SKM-1 (cell line): ENCODE data around the gene RFT1.
"Not testable (repeated sequence)": the region's sequence is repeated elsewhere in the genome, so short reads cannot be mapped to it uniquely, and the experiment has no call there.

Experiments
- DNase-seq: peaks from one replicate; lab custom pipeline; 2025; ENCODE audit not compliant: unreplicated experiment; lab: John Stamatoyannopoulos, UW

Gene RFT1

DNA sequence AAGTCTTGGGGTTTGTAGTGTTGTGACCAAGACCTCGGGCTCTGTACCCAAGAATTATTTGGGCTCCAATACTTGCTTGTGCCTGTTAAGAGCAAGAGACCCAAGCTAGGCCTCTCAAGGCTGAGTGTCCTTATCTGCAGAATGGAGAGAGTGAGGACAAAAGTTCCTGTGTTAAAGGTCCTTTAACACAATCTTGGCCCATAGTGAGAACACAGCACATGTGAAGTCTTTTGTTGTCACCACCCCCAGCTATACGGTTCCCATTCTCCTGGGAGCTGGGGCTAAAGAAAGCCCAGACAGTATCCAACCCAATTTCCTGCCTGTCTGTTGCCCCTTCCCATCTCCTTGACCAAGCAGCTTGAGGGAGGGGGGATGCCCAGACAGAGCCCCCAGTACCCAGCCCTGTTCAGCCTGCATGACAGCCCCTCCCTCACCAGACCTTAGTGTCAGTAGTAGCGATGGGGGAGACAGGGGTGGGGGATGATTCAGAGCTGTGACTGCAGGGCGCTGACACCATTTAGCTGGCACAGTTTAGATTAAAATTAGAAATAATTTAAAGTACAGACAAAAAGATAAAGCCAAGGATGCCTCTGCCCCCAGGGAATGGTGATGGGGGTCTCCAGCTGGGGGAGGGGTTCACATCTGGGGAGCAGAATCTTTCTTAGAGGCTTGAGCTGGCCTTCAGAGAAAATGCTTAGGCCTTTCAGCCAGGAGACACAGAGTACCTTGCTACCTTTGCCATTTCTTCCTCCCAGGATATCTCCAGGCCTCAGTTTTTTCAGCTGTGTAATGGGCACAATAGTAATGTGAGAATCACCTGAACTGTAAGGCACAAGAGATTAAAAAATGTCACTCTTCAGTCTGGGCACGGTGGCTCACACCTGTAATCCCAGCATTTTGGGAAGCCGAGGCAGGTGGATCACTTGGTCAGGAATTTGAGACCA is 33.5 kb upstream of the RFT1 start:
- no peak for DNase-seq

DNA sequence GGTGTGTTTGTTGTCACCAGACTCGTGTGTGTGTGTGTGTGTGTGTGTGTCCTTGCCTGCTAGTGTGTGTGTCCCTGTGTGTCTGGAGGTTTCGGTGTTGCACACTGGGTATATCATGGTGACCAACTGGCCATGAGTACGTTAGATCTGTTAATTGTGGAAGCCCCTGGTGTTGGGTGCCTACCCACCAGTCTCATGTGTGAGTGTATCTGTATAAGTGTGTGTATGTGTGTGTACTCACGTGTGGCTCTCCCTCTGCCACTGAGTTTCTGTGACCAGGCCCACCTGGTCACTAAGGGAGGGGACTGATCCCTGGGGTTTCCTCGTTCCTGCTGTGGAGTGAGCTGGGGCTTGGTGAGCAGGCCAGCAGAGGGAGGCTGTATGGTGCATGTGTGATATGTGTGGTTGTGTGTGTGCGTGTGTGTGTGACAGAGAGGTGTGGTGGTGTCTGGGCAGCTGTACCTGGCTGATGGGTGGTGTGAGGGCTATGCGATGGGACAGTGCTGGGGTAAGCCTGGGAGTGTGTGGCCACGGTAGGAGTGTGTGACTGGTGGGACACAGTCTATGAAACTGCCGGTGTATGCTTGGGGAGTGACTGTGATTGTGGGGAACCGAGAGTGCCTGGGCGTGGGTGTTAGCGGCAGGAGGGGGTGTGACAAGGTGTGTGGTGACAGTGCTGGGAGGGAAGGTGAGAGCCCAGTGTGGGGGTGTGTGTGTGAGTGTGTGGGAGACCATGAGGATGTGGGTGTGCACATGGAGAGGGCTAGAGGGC is 32.6 kb upstream of the RFT1 start:
- no peak for DNase-seq

DNA sequence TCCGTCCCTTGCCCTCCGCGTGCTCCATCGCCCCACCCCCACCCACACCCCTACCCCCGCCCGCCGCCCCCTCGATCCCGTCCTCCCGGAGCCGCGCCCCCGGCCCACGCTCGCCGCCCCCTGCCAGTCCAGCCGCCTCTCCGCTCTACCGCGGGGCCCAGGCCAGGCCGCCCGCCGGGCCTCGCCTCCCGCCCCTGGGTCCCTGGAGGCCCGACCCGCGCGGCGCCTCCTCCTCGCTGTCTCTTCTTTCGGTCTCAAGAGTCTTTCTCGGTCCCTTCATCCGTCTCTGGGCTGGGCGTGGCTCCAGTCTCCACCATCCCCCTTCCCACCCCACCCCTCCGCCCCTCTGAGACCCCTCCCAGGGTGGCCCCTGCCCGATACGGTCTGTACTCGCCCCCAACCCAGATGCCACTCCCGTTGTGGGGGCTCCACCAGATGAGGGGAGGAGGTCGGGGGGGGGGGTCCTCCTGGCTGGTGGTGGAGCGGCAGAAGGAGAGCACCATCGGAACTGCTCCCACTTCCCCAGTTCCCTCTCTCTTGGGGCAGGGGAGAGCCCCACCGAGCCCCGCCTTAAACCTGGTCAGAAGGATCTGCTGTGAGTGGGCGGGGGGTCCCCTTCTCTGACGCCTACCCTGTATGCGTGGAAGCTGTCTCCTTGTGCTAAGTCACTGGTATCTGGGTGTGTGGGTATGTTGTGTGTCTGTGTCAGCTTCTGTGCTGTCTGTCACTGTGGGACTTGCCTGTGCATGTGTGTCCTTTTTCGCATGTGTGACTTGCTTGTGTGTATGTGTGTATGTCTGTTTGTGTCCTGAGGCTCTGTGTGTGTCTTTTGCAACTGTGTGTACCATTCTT is 31.8 kb upstream of the RFT1 start:
- DNase-seq, result no peak

DNA sequence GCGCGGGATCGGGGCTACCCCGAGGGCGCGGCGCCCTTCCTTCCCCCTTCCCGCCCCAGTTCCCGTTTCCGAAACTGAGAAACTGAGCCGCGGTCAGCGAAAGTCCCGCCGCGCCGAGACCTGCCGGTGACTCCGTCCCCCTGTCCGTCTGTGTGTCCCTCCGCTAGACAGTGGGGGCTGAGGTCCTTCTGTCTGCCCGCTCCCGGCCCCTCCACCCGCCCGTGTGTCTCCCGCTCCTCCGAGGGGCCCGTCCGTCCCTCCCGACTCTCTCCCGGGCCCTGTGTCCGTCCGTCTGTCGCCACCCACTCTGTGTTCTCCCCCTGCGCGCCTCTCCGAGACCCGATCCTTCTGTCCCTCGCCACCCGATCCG is 31.2 kb upstream of the RFT1 start:
- no peak for DNase-seq

DNA sequence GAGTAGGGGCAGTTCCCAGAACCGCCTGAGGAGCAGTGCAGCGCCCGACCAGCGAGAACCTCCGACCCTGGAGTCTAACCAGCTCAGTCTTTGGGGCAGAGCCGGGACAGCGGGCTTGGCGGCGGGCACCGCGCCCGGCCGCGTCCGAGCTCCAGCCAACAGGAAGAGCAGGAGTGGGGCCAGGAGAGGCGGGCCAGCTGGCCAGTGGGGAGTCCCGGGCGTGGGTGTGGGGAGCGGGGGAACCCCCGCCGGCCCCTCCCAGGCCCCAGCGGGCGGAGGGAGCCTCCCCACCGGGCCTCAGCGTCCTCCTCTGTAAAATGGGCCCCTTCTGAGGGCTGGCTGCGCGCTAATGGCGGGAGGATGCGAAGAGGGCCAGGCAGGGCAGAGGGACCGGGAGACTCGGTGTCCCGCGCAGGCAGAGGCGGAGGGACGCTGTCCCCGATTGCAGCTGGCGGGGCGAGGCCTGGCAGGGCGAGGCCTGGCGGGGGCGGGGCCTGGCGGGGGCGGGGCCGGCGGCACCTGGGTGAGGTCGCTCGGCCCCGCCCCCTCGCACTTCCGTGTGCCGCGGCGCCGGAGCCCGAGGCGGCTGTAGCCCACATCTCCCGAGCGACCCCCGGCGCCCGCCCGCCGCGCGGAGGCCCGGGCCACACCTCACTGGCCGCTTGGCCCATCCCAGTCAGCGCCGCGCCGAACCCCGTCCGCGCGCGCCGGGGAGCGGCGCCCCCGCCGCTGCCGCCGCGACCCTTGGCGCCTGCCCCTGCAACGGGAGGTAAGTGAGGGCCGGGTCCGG is 30.6 kb upstream of the RFT1 start, which contains the start of gene PRKCD:
Gene PRKCD (plus strand): TSS at position 550 of the 790 bp plus-strand sequence. CDS start 17,214 bp downstream, outside the sequence.
- peak; percentile 52 for DNase-seq

DNA sequence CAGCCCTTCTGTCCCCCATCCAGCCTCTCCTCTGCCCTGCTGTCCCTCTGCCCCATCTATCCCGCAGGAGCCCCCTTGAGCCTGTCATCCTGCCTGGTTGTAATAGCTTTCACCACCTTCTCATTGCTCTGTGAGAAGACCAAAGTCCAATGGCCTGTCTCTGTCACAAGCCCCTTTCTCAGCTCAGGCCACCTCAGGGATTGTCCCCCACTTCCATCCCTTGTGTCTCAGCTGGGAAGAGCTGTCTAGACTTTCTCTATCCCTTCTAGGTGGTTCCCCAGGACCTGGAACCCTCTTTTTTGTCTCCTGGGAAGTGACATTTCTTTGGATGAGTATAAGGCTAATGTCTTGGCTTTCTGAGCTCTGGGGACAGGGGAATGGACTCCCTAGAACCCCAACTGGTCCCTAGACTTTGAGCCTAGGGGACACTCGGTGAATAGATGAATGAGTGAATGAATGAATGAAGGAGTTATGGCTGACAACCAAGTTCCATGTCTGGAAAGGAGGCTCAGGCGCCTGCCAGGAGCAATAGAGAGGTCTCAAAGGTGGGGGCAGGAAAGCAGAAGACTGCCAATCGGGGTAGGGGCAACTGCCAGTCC is 29.9 kb upstream of the RFT1 start:
- no peak for DNase-seq

DNA sequence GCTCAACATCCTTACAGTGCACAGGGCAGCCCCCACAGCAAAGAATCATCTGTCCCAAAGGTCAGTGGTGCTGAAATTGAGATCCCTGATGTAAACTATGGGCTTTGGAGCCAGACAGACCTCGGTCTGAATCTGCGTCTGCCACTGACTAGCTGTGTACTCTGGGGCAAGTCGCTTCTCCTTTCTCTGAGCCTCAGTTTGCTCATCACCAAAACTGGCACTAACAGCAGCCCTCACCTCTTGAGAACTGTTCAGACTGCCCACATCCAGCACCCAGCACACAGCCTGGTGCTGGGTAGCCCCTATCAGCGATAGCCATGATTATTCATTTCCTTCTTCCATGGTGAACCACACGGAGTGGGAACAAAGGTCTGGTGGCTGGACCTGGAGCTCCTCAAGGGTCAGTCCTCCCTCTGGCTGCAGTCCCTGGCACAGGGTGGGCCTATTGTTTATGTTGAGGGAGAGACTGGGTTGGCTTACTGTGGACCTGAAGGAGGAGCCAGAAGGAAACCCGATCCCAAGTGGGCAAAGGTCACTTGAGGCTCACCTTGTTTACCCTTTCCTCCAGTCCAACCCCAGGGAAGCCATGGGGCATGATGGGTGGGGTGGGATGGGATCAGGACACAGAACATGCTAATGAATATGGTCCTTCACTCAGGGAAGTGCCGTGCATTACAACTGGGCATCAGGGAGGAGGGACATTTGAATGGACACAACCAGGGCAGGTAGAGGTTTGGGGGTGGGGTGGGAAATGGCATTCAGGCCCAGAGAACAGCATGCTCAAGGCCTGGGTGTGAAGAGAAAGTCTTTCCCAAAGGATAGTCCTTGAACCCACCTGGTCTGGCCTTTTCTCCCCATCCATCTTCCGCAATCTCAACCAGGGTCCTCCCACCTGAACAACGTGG is 29.2 kb upstream of the RFT1 start:
- no peak for DNase-seq

DNA sequence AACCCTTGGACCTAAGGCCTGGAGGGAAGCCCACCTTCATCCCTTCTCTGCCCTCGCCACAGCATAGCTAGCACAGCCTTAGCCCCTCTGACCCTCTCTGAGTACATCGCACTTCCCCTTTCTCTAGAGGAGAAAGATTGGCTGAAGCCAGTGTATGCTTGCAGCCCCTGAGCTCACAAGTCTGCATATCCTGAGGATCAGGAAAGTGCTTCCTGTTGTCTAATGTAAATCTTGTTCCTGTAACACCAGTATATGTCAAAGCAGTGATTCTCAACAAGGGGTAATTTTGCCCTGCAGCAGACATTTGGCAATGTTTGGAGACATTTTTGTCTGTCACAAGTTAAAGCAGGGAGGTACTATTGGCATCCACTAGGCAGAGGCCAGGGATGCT is 28.5 kb upstream of the RFT1 start:
- DNase-seq, result peak; percentile 48

DNA sequence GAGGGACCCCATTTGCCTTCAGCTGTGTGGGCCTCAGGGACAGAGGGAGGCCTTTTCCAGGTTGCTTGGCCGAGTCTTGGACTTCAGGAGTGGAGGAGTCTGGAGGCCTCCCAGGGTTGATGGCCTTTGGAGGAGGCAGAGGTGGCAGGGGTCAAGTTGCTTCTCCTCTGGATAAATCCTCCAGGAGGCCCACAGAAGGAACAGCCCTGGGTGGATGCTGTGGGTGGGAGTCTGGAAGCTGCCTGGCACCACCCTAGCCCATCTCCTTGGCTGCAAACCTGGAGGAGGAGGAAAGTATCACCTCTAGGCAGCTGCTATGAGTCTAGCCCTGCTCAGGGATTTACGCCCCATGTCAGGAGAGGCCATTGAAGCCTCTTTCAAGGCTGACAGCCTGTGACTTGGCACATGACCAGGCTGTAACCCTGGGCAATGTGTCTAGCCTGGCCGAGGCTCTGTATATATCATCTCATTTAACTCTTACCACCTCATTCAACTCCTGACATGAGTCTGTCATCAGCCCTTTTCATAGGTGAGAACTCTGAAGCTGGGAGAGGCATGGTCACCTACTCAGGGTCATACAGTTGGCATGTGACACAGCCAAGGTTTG is 27.8 kb upstream of the RFT1 start:
- no peak for DNase-seq

DNA sequence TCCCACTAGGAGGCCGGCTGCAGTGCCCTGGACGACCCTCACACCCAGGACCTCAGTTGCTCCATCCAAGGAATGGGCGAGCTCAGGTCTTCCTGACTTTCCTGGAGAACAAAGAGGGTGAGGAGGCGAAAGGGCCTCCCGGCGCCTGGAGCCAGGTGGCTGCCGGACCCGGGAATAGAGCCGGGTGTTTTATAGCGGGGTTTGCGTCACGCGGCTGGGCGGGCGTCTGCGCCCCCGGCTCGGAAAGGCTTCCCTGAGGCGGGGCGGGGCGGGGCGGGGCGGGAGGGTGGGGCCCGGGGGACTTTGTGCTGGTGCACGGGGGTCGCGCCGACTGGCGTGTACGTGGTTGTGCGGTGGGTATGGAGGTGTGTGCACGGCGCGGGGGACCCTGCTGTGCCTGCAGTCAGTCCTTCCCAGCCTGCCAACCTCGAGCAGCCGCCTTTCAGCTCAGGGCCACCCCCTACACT is 26.2 kb upstream of the RFT1 start:
- DNase-seq, result no peak

DNA sequence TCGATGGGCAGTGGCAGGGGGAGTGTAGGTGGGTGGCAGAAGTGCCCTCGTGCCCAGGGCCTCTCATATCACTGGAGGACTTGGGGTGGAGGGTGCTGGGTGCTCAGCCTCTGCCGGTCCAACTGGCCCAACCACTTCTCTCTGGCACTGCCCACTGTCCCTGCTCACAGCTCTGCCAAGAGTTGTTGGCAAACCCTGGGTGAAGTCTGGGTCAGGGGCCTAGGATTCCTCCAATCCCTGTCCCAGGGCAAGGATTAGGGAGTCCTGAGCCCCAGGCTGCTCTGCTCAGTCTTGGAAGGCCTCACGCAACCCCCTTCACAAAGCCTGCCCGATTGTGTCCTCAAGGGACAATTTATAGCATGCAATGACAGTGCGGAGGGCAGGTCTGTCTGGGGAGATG is 25.5 kb upstream of the RFT1 start:
- no peak for DNase-seq

DNA sequence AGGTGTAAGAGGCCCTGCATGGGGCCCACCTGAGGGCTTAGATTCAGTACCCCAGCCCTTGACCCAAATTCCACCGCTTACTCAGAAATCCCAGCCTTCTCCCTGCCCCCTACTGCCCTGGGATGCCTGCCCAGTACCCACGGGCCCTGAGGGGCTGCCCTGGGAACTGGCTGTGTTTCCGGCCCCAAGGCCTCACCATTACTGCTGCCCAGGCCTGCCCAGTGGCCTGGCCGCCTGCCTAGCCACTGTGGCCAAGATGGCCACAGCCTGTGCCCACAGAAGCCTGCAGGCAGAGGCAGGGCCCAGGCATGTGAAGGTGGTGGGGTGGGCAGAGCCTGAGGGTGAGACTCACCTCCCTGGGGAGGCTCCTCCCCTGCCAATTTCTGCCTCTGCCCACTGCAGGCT is 24.6 kb upstream of the RFT1 start:
- DNase-seq, result no peak

DNA sequence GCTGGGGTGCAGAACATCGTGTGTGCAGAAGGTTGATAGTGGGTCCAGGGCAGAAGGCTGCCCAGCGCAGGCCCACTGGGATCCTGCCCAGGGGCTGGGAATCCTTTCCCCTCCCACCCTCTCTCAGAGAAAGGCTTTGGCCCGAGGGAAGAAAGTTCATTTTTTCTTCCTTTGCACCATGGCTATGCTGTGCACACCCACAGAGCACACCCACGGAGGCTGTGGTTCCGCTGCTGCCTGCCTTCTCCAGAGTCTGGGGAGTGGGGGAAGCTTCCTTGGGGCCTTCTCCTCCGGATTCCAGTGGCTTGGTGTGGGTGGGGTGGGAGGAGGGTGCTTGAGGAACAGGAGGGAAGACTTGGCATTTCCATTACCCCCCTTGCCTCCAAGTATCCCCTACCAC is 23.7 kb upstream of the RFT1 start:
- DNase-seq, result no peak

DNA sequence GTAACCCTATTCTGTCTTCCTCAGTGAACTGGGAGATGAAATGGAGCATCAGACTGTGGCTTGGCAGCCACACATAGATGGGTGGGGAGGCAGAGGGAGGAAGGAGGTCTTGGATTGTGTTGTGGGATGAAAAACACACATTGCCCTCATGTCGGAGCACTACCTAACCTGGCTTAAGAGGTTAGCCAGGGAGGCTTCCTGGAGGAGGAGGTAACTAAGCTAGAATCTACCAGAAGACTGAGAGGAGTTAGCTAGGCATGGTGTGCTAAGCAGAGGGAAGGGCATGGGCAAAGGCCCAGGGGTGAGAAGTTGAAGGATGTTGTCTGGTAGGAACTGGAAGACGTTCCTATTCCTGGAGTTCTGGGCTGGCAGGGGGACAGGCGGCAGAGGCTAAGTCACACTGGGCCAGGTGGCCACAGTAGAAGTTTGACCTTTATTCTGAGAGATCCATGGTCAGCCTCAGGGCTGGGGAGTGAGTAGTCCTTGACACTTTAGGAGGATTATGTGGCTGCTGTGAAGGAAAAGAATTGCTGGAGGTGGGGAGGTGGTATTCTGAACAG is 23.1 kb upstream of the RFT1 start:
- DNase-seq, result no peak

DNA sequence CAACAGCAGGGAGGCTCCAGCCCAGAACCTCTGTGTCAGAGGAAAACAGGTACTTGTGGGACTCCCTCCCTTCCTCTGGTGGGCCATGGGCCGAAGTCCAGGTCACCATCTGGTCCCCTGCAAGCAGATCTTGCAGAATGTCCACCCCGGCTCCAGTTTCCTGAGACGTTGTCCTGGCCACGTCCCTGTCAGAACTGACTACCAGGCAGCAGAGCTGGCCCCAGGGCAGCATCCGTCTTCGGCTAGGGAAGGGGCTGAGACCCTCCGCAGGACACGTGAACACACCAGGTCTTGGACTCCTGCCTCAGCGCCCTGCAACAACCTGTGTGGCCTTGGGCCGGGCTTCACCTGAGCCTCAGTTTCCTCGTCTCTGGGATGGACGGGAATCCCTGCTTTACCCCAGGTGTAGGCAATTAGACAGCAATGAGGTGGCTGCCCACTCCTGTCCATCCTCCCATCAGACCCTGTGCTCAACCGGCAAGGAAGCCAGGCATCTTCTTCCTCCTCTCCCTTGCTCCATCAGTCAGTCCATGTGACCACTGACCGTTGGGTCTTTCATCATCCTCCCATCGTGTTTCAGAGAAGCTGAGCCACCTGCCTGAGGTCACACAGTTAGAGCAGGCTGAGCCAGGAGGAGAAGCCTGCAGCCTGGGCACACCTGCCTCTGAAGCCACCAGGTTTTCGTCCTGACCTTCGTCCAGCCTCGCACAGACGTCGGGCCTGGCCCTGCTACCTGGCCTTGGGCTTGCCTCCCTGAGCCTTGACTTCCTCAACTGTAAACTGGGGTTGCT is 21.8 kb upstream of the RFT1 start:
- no peak for DNase-seq

DNA sequence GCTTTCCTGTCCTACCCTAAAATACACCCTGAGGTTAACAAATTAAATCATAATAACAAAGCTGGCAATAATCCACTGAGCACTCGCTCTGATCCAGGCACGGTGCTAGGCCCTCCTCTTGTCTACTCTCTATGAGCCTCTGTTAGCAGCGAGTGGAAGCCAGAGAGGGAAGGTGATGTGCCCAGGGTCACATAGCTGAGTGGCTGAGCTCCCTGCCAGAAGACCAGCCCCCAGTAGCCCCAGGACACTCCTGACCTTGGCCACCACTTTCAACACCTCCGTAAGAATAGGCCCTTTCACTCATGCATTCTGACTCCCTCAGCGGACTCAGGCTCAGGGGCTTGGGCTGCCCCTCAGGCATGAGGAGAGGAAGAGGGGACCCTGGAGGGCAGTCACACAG is 21.2 kb upstream of the RFT1 start:
- DNase-seq, result no peak

DNA sequence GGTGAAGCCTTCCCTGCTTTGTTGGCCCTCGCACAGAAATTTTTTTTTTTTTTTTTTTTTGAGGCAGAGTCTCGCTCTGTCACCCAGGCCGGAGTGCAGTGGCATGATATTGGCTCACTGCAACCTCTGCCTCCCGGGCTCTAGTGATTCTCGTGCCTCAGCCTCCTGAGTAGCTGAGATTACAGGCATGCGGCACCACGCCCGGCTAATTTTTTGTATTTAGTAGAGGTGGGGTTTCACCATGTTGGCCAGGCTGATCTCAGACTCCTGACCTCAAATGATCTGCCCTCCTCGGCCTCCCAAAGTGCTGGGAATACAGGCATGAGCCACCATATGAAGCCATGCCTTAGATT is 20.8 kb upstream of the RFT1 start:
- not testable (repeated sequence) for DNase-seq
